HG02852 (cell line): ENCODE measurements around the gene B4GALT3.

Source experiments
- ATAC-seq: cut with Tn5 transposase; IDR thresholded peaks from one replicate; pipeline ENCODE4 v1.9.1; 2021; ENCODE audit warnings: mild to moderate bottlenecking, moderate library complexity; ENCODE audit not compliant: unreplicated experiment

Gene B4GALT3

DNA sequence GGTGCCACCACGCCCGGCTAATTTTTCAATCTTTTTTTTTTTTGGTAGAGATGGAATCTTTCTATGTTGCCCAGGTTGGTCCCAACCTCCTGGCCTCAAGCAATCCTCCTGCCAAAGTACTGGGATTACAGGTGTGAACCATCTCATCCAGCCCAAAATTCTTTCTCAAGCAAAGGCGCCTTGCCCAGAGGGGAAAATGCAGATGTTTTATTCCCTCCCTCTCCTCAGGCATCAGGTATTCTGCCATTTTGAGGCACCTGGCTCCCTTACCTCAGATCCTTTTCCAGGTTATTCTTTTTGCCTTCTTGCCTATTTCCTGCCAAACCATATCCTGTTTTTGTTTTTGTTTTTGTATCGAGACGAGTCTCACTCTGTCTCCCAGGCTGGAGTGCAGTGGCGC is 11.1 kb upstream of the B4GALT3 start:
- no peak for ATAC-seq

DNA sequence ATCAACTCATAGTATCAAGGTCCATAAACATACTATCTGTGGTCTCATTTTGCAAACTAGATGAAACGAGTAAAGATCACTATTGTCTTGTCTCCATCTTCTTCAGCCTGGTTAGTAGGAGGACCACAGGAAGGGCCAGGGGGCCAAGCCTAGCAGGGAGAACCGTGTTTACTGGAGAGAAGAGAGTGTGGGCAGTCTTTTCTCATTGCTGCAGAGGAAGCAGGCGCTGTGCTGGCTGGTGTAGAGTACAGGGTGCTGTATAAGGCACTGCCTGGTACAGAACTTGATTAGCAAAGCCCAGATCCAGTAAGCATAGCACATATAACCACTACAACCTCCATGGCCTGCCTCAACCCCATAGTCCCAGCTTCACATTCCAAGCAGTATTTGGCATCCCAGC is 10.0 kb upstream of the B4GALT3 start:
- no peak for ATAC-seq

DNA sequence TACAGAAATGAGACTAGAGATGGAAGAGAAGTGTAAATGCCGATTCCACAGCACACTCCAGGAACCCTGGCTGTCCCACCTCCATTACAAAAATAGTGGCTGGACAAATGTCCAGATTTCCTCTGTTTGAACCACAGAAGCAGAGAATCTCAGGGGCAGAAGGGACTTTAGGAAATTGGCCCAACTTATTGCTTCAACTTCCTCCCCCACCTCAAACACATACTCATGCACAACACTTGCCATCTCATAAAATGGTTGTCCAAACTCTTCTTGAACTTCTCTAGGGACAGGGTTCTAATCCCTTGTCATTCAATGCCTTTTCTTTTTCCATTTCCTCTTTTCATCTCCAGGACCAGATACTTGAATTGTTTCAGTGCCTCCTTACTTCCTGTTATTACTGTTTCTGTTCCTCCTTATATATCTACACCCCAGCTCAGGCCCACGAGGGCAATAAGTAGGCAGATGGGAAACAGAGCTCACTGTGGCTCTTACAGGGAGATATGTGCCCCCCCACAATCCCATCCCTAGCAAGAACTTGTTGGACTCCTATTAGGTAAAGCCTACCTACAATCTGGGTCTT is 8.5 kb upstream of the B4GALT3 start:
- peak; percentile 31 for ATAC-seq

DNA sequence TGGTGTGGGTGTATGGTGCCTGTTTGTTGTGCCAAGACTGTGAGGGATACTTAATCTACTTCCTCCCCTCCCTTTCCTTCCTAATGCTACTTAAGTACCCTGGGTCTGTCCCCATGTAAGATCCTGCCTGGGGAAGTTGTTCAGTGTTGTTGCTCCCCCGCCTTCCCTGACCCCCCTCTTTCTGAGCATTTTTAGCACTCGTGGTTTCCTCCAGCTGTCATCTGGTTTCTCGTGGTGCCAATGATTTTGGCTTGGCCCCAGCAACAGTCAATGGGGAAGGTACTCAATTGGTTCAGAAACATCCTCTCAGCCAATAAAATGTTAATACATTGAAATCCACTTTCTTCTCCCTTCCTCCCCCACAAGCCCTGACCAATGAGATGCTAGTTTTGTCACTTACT is 8.0 kb upstream of the B4GALT3 start:
- peak; percentile 67 for ATAC-seq

DNA sequence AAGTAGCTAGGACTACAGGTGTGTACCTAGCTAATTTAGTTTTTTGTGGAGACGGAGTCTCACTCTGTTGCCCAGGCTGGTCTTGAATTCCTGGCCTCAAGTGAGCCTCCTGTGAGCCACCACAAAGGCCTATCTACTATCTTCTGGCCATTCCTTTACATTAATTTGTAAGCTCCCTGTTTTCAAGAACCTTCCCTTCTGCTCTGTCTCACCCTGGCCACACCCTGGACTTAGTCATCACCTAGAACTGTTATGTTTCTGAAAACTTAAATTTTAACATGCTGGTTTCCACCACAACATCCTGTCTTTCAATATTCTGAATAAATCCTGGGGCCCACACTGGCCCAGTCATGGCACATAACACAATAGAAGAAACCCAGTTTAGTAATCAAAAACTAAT is 4.9 kb upstream of the B4GALT3 start:
- no peak for ATAC-seq

DNA sequence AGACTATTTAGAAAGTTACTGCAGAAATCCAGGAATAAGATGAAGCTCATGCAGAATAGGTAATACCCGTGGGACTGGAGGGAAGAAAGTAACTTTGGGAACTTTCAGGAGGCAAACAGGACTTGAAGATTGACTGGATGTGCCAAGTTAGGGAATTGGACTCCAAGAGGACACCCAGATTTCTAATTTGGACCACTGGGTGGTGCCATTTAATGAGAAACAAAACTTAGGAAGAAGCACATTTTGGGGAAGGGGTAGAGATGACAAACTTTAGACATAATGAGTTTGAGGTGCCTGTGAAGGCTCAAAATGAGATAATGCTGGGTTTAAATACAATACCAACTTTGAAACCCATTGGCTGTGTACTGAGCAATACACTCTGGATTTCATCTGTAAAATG is 3.3 kb upstream of the B4GALT3 start:
- no peak for ATAC-seq

DNA sequence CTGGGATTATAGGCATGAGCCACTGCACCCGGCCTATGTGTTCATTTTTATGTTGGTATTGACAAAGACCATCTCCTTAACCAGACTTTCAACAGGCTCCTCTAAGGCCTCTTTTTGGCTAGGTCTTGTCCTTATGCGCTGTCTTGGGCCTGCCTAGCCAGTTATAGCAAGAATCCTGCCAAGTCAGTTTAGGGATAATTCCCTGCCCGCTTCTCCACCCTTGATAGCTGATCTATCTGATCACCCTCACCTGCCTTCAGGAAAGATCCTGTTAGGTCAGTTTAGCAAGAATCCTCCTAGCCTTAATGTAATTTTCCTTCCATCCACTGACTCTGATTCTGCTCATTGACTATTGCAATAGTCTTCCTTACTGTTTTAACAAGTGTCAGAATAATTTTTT is 2.4 kb upstream of the B4GALT3 start:
- ATAC-seq = no peak

DNA sequence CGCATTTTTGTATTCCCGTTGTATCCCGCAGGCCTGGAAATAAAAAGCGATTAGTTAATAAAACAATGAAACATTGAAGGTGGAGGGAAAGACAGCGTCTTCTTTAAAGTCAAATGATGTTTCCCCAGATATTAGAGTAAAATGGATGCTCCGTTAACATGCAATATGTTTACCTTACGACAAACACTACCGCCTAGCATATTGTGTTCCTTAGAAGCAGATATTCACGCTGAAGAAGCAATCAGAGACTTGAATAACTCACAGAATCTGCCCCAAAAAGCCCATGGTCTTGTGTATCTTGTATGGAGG is 583 bp upstream of the B4GALT3 start:
- ATAC-seq = no peak

DNA sequence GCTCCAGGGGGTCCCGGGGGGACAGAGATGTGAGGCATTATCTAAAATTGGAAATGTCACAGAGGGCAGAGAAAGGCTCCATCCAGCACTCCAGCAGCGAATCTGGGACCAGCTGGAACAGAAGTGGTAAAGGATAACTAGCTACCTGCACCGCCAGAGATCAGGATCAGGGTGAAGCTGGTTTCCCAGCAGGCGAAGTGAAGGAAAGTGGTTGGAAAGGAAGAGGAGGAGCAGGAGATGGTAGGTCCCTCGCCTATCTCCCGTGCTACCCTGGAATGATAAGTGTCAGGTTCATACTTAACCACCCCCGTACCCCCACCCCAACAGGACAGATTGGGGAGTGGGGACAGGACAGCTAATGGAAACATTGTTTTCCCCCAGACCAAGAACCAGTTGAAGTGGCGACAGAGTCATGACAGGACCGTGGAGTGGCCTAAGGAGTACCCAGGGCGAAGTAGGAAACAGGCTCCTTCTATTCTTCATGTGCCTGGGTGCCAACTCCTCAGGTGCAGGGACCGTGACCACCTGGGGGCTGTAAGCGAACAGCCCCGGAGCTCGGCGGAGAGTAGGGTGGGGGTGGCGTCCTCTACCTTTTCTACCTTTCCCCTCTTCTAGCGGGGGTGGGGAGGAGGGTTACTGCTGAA is 717 bp downstream of the B4GALT3 start:
- no peak for ATAC-seq

DNA sequence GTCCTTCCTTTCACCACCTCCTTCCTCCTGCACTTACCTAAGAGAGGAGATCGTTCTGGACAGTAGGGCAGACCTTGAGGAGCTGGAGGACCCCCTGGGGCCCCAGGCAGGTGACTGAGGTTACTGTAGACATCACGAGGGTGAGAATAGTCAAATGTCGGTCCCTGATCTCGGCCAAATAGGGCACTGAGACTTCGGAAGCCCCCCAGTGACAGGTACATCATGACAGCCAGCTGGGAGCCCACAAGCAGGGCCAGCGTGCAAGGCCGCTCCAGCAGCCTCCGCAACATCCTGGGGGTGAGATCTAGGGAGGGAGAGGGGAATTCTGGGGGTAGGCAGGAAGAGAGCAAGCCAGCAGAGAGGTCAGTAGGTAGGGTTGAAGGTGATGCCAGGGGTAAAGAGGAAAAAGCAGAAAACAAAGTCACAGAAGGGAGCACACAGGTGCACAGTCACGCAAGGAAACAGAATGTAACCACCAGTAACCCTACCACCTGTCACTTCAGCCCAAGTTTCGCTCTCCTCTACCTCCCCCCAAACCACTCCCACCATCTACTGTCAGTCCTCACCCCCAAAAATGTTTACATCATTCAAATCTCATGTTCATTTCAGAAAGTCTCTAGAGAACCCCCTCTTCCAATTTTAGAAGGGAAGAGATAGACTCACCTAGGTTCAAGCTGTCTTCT is 1.4 kb downstream of the B4GALT3 start:
- no peak for ATAC-seq

DNA sequence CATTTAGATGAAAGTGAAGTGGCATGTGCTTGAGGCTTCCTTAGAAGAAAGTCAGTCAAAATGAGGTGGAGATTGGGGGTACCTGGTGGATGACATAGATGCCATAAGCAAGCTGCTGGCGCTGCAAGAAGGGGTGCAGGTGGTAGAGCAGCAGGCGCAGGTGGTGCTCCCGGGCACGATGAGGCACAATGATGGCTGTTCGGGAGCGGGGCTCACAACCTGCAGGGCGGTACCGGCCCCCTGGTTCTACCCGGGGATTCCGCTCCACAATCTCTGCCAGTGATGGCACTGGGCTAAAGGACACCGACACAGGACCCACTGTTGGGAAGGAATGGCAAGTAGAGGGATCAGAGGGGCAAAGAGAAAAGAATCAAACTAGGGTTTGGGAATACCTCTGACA is 2.4 kb downstream of the B4GALT3 start:
- ATAC-seq = no peak

DNA sequence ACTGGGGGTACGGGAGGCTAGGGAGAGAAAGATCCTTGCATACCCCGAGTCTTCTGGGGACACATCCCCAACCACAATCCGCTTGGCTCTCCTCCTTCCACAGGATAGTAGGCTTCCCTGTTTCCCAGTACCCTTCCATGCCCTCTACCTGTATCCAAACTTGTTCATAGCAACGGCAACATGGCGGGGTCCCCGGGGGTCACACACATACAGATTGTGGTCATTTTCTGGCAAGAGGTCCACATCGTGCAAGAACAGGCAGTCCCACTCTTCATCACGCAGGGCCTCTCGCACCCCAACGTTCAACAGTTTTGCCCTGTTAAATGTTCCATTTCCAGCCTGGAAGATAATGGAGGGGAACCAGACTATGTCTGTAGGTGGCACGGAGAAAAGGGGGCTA is 3.6 kb downstream of the B4GALT3 start:
- ATAC-seq = no peak

DNA sequence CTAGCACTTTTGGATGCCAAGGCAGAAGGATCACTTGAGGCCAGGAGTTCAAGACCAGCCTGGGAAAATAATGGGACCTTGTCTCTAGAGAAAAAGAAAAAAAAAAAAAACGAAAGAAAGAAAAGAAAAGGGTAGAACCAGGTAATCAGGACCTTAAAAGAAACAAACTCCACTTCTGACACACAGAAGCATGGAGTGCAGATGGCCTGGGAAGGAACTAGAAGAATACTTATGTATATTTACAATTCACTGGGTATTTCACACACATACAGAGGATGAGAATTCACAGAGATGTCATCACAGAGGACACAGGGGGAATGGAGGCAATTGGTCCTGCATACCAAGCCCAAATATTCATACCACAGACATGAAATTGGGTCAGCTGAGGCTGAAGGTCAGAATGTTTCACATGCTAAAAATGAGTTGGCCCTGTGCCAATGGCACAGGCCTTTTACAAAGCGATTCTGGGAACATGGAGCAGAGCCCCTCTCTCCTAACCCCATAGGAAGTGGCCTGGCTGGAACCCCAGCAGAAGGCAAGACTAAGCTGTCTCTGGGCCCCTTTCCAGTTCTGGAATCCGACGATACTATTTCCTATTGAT is 4.4 kb downstream of the B4GALT3 start:
- no peak for ATAC-seq

DNA sequence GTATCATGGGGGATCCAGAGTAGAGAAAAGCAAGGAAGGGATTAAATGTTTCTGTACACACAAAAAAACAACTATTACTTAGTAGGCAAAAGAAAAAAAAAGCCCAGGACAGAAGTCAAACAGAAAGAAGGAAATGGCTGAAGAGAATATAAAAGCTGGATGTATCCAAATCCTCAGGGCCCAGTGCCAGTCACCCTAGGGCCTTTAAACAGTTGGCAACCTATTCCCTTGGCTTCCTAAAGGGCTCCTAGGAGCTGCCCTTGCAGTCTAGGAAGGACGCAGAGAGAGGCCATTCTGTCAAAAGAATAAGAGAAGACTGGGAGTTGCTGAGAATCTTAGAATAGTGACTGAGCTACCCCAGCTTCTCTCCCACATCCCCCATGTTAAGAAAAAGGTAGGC is 5.0 kb downstream of the B4GALT3 start:
- ATAC-seq = no peak

DNA sequence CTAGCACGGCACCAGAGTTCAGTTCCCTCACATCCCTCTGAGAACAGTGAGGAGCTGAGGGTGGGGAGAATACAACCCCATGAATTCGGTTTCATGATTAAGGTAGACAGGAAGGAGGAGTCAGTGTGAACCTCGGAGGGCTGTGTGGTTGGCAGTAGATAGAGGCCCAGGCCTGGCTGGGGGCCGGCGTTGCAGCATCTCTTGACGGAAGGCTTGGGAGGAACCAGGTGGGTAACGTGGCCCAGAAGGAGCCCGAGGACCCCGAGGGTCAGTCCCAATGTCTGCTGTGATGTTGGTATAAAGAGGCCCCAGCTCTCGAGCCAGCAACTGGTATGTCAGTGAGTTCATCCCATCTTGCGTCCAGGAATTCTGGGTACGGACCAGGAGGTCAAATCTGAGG is 5.6 kb downstream of the B4GALT3 start:
- ATAC-seq = no peak

DNA sequence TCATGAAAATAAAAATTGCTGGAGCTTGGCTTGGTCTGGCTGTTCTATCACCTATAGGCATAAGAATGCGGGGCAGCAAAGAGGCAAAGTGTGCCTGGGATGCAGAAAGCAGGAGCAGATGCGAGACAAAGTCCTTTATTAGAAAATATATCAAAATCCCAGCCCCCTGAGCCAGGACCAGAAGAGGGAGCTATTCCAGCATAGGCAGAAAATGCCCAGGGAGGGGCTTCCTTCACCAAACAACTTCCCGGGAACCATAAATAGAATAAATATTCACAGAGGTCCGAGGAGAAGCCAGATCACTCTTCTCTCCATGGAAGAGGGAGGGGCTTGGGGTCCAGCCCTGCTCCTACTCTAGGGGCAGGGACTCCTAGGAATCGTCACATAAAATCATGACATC is 6.1 kb downstream of the B4GALT3 start:
- ATAC-seq = no peak

DNA sequence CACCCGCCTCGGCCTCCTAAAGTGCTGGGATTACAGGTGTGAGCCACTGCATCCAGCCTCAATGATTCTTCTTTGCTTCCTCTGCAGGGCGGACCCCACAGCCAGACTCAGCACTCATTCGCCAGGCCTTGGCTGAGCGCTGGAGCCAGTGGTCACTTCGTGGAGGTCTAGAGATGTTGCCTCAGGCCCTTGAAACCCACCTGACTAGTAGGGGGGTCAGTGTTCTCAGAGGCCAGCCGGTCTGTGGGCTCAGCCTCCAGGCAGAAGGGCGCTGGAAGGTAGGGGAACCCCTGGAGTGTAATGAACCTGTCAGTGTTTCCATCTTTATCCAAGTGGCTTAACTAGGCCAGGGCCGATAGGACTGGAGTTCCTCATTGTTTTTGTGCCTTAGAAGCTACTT is 8.4 kb downstream of the B4GALT3 start:
- ATAC-seq = no peak

DNA sequence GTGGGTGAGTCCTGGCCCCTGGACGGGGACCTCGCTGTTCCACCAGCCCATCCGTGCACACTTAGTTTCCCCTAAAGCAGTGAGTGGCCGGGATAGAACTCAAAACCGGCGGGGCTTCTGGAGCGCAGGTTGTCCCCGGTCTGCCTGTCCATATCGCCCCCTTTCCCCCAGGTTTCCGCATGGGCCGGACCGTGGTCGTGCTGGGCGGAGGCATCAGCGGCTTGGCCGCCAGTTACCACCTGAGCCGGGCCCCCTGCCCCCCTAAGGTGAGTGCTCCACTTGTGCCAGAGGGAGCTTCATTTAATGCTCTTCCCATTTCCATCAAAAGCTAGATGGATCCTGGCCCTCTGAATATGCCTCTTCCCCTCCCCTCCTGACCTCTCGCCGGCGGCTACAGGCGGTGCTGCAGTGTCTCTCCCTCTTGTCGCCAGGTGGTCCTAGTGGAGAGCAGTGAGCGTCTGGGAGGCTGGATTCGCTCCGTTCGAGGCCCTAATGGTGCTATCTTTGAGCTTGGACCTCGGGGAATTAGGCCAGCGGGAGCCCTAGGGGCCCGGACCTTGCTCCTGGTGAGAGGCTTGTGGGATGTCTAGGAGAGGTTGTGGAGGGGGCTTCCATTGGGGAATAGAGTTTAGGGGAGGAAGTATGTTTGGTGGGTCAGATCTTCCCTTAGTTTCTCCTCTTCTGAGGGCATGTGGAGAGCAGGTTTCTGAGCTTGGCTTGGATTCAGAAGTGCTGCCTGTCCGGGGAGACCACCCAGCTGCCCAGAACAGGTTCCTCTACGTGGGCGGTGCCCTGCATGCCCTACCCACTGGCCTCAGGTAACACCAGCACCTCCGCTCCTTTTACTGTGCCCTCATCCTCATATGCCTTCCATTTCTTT is 10.4 kb downstream of the B4GALT3 start:
- no peak for ATAC-seq

DNA sequence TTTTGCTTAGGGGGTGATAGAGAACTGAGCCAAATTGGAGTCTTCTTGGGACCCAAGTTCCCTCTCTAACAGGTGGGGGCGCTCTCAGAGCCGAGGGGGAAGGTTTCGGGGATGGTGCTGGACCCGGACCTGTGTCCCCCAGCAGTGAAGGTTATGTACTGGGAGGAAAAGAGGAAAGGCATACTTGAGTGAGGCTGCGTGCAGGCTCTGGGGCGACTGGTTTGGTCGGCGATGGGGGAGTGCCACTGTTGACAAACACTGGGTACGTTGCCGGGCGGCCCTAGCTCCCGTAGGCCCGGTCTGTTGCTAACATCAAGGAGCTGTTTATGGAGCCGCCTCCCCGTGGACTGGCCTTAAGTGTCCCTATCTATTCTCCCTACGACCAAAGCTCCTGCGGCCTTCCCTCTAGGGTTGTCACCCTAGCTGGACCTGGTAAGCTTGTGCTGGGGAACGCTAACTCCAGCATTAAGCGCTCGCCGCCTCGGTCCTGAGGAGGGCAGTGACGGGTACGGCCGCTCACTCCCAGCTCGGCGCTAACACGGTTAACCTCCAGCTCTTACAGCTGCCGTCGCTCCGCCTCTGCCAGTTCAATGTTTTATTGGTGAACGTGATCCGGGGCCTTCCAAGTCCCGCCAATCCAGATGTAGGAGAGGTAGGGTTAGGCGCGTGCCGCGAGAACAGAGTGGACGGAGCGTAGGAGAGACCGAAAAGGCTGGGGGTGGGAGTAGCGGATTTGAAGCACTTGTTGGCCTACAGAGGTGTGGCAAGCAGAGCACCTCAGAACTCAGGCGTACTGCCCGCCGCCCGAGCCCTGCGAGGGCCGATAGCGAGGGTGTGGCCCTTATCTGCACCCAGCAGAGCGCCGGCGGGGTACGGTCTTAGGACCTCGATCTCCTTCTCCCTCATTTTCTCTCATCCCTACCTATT is 11.3 kb downstream of the B4GALT3 start, which contains the start of gene PPOX:
TSS of gene PPOX (plus strand) at position 685 of the 927 bp plus-strand sequence. CDS start 422 bp downstream, outside the sequence.
- ATAC-seq = peak; percentile 96
